ENCODE data around the gene COX19. TPM values are rescaled to one million over a fixed set of nuclear protein-coding genes. Genes with fewer than 3 reads are reported as not detected.

COX19 gene
- total RNA-seq, 1 donor from 2014 or later = 12.9 TPM

DNA sequence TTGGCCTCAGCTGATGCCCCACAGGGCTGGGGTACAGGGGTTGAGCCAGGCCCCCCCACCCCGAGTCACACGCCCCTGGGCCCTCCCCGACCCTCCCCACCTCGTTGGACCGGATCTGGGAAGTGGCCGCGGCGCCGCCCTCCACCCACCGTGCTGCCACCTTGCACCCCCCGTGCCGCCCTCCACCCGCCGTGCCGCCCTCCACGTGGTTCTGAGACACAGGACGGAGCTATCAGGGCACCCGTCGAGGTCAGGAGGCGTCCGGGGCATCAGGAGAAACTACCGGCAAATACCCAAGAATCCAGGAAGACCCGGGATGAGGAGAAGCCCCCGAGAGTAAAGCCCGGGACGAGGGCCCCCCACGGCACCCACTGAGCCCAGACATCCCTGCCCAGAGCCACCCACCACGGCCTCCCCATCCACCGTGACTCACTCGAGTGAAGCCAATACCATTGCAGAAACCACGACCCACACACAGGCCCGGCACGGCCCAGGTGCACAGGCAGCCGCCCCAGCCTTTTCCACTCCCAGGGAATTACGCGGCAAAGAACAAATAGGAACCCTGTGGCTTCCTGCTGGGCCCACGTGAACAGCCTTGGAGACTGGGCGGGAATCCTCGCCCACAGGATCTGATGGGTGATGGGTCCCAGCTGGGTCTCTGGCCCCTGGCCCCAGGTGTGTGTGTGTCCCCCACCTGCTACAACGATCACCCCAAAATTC is 54.8 kb downstream of the COX19 start:
- Histone ChIP-seq H3K4me3 (no peak overlapping the region), H3K4me1 (peaks cover 27% of the 10 kb centered on the region), H3K9me3 (no peaks in the 10 kb centered on the region), H3K27ac (no peak overlapping the region), H3K36me3 (peaks cover 4% of the 10 kb centered on the region), H3K27me3 (ENCODE audit: low read depth) (no peaks in the 10 kb centered on the region)
- TF ChIP-seq, protein P1, sequence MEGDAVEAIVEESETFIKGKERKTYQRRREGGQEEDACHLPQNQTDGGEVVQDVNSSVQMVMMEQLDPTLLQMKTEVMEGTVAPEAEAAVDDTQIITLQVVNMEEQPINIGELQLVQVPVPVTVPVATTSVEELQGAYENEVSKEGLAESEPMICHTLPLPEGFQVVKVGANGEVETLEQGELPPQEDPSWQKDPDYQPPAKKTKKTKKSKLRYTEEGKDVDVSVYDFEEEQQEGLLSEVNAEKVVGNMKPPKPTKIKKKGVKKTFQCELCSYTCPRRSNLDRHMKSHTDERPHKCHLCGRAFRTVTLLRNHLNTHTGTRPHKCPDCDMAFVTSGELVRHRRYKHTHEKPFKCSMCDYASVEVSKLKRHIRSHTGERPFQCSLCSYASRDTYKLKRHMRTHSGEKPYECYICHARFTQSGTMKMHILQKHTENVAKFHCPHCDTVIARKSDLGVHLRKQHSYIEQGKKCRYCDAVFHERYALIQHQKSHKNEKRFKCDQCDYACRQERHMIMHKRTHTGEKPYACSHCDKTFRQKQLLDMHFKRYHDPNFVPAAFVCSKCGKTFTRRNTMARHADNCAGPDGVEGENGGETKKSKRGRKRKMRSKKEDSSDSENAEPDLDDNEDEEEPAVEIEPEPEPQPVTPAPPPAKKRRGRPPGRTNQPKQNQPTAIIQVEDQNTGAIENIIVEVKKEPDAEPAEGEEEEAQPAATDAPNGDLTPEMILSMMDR (IDR thresholded peaks at IDR 0.05) = no peak
- DNase-seq (peak; percentile 41), ATAC-seq (no peak)
- intact Hi-C loops (cut with DNase I) = no loop called here

GRCh38 chr7:919924-920341 is 55.4 kb downstream of the COX19 start:
- TF ChIP-seq, protein P1 (IDR thresholded peaks at IDR 0.05) = no peak
- H3K27ac ChIP-seq = no peak overlapping the region
- H3K27me3 ChIP-seq (ENCODE audit: low read depth) = no peaks in the 10 kb centered on the region
- intact Hi-C loops (cut with DNase I) = no loop called here
- peaks cover 4% of the 10 kb centered on the region for H3K36me3 ChIP-seq
- DNase-seq (peak; percentile 40), ATAC-seq (no peak)
- no peaks in the 10 kb centered on the region for H3K9me3 ChIP-seq
- H3K4me1 ChIP-seq = peaks cover 26% of the 10 kb centered on the region
- H3K4me3 ChIP-seq = no peak overlapping the region

DNA sequence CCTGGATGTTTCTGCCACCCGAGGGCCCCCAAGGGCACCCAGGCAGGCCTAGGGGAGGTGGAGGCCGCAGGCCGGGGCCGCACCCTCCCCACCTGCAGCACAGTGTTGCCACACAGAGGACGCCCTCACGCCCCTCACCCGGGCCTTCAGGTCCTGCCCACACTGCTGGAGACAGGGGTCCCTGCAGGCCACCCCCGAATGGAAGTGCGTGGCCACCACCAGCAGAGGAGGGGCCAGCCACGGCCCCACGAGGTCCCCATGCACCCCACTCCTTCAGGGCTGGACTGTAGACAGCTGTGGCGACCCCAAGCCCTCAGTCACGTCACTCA is 56.3 kb downstream of the COX19 start:
- ATAC-seq (no peak), DNase-seq (peak; percentile 28)
- peaks cover 4% of the 10 kb centered on the region for H3K36me3 ChIP-seq
- no peak overlapping the region for H3K27ac ChIP-seq
- peaks cover 20% of the 10 kb centered on the region for H3K4me1 ChIP-seq
- H3K27me3 ChIP-seq (ENCODE audit: low read depth) = no peaks in the 10 kb centered on the region
- TF ChIP-seq, protein P1 (IDR thresholded peaks at IDR 0.05) = no peak
- H3K9me3 ChIP-seq = no peaks in the 10 kb centered on the region
- no peak overlapping the region for H3K4me3 ChIP-seq
- intact Hi-C loops (cut with DNase I) = no loop called here

GRCh38 chr7:918441-919113 is 56.8 kb downstream of the COX19 start:
- DNase-seq = peak; percentile 32
- Histone ChIP-seq H3K9me3 (no peaks in the 10 kb centered on the region), H3K4me3 (no peak overlapping the region), H3K27ac (no peak overlapping the region), H3K36me3 (peaks cover 4% of the 10 kb centered on the region), H3K27me3 (ENCODE audit: low read depth) (no peaks in the 10 kb centered on the region), H3K4me1 (peaks cover 18% of the 10 kb centered on the region)
- no peak for ATAC-seq
- intact Hi-C loops (cut with DNase I) = no loop called here
- TF ChIP-seq, protein P1 (IDR thresholded peaks at IDR 0.05) = no peak

DNA sequence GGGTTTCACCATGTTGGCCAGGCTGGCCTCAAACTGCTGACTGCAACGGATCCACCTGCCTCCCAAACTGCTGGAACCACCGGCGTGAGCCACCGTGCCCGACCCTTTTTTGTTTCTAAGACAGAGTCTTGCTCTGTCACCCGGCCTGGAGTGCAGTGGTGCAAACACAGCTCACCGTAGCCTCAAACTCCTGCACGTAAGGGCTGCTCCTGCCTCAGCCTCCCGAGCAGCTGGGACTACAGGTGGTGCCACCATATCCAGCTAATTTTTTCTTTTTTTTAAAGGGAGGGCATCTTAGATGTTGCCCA is 57.3 kb downstream of the COX19 start:
- Histone ChIP-seq H3K9me3 (no peaks in the 10 kb centered on the region), H3K36me3 (peaks cover 4% of the 10 kb centered on the region), H3K27me3 (ENCODE audit: low read depth) (no peaks in the 10 kb centered on the region), H3K27ac (no peak overlapping the region), H3K4me1 (peaks cover 13% of the 10 kb centered on the region), H3K4me3 (no peak overlapping the region)
- intact Hi-C loops (cut with DNase I) = no loop called here
- DNase-seq (peak; percentile 23), ATAC-seq (no peak)
- TF ChIP-seq, protein P1 (IDR thresholded peaks at IDR 0.05) = no peak

All from lower lobe of right lung (tissue), 2 donors.